ENCODE measurements around the gene GPSM1. TPM values are rescaled to one million over a fixed set of nuclear protein-coding genes. Genes with fewer than 3 reads are reported as not detected.

The GPSM1 gene
- total RNA-seq, 1 donor from 2014 or later = 59.4 TPM

DNA sequence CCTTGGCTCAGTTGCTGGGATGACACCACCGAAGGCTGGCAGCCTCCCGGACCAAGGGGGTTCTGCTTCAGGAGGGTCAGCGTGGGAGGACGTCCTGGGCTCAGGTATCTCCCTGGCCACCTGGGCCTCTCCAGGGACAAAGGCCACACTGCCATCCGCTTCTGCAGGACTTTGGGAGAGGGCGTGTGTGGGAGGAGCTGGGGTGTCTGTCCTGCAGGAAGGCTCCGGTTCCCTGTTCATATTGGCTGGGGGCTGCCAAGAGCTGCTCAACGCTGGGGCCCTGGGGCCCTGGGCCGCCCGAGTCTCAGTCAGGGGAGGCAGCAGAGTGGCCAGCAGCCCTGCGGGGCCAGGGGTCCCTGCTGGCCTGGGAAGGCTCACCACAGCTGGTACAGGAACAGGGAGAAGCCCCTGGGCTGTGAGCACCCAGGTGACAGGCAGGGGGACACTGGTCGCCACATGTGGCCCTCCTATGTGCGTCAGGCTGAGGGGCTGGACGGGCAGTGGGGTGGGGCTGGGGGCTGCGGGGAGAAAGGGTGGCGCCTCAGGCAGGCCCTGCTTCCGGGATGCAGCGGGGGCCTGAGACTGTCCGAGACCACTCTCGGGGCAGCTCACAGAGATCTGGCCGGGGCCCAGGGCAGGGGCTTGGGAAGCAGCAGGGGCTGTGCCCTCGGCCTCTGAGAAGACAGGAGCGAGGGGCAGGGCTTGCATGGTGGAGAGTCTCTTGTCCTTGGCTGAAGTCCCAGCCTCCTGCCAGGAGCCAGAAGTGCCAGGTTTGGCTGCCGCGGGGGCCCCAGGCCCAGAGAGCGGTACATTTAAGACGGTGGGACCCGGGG lies 51.0 kb downstream of the GPSM1 start:
- Mint-ChIP-seq H3K4me1 (ENCODE audit: low read depth, unreplicated experiment) (no peaks in the 10 kb centered on the region), H3K4me3 (ENCODE audit: unreplicated experiment) (no peak overlapping the region), H3K27ac (ENCODE audit: unreplicated experiment) (no peak overlapping the region), H3K36me3 (ENCODE audit: low read depth, unreplicated experiment) (peaks cover 1% of the 10 kb centered on the region), H3K9me3 (ENCODE audit: unreplicated experiment) (no peaks in the 10 kb centered on the region), H3K27me3 (ENCODE audit: low read depth, unreplicated experiment) (no peaks in the 10 kb centered on the region)
- H4K20me1 ChIP-seq (ENCODE audit: insufficient read depth, low read length) = no peaks in the 10 kb centered on the region
- no peak overlapping the region for H3K27ac ChIP-seq (ENCODE audit: low read depth, low read length)
- H3K4me1 ChIP-seq (ENCODE audit: insufficient read depth, low read length) = no peaks in the 10 kb centered on the region
- FAIRE-seq (no peak), DNase-seq (ENCODE audit: low read depth) (no peak)
- H3K27me3 ChIP-seq (ENCODE audit: insufficient read depth, low read length) = no peaks in the 10 kb centered on the region
- no peak overlapping the region for H3K4me3 ChIP-seq (ENCODE audit: insufficient read depth, low read depth, low read length)
- peaks cover 5% of the 10 kb centered on the region for H3K36me3 ChIP-seq (ENCODE audit: insufficient read depth, low read length)
- H2AFZ ChIP-seq (ENCODE audit: low read depth, low read length) = no peak overlapping the region
- H3K4me2 ChIP-seq (ENCODE audit: low read length) = no peak overlapping the region
- no peaks in the 10 kb centered on the region for H3K9me3 ChIP-seq (ENCODE audit: insufficient read depth, low read depth, low read length)
- TF ChIP-seq, protein P1, sequence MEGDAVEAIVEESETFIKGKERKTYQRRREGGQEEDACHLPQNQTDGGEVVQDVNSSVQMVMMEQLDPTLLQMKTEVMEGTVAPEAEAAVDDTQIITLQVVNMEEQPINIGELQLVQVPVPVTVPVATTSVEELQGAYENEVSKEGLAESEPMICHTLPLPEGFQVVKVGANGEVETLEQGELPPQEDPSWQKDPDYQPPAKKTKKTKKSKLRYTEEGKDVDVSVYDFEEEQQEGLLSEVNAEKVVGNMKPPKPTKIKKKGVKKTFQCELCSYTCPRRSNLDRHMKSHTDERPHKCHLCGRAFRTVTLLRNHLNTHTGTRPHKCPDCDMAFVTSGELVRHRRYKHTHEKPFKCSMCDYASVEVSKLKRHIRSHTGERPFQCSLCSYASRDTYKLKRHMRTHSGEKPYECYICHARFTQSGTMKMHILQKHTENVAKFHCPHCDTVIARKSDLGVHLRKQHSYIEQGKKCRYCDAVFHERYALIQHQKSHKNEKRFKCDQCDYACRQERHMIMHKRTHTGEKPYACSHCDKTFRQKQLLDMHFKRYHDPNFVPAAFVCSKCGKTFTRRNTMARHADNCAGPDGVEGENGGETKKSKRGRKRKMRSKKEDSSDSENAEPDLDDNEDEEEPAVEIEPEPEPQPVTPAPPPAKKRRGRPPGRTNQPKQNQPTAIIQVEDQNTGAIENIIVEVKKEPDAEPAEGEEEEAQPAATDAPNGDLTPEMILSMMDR (IDR thresholded peaks at IDR 0.05; ENCODE audit: insufficient read depth, low read depth, low read length) = no peak
- TF ChIP-seq EZH2 (IDR thresholded peaks at IDR 0.05; ENCODE audit: insufficient read depth, low read length) = no peak
- H3K79me2 ChIP-seq (ENCODE audit: insufficient read depth, low read length) = no peaks in the 10 kb centered on the region
- no peak overlapping the region for H3K9ac ChIP-seq (ENCODE audit: low read length)

DNA sequence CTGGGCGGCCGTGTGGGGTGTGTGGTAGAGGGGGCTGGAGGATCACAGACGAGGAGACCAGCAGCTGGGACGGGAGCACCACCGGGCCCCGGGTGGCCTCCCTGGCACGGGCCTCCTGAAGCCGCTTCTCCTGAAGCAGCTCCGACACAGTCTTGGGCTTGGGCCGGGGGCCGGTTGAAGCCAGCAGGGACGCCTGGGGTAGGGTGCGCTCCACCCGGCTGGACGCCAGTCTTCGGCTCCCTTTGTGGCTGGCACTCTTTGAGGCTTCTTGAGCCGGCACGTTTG lies 51.6 kb downstream of the GPSM1 start:
- DNase-seq (ENCODE audit: low read depth) (no peak), FAIRE-seq (no peak)
- H2AFZ ChIP-seq (ENCODE audit: low read depth, low read length) = no peak overlapping the region
- H3K79me2 ChIP-seq (ENCODE audit: insufficient read depth, low read length) = no peaks in the 10 kb centered on the region
- H3K4me2 ChIP-seq (ENCODE audit: low read length) = no peak overlapping the region
- H4K20me1 ChIP-seq (ENCODE audit: insufficient read depth, low read length) = no peaks in the 10 kb centered on the region
- no peaks in the 10 kb centered on the region for H3K4me1 ChIP-seq (ENCODE audit: insufficient read depth, low read length)
- no peak overlapping the region for H3K27ac ChIP-seq (ENCODE audit: low read depth, low read length)
- H3K4me3 Mint-ChIP-seq (ENCODE audit: unreplicated experiment) = no peak overlapping the region
- H3K4me3 ChIP-seq (ENCODE audit: insufficient read depth, low read depth, low read length) = no peak overlapping the region
- H3K36me3 Mint-ChIP-seq (ENCODE audit: low read depth, unreplicated experiment) = peaks cover 3% of the 10 kb centered on the region
- no peaks in the 10 kb centered on the region for H3K9me3 Mint-ChIP-seq (ENCODE audit: unreplicated experiment)
- no peak overlapping the region for H3K27ac Mint-ChIP-seq (ENCODE audit: unreplicated experiment)
- peaks cover 6% of the 10 kb centered on the region for H3K36me3 ChIP-seq (ENCODE audit: insufficient read depth, low read length)
- TF ChIP-seq, protein P1 (IDR thresholded peaks at IDR 0.05; ENCODE audit: insufficient read depth, low read depth, low read length) = no peak
- TF ChIP-seq EZH2 (IDR thresholded peaks at IDR 0.05; ENCODE audit: insufficient read depth, low read length) = no peak
- H3K27me3 ChIP-seq (ENCODE audit: insufficient read depth, low read length) = no peaks in the 10 kb centered on the region
- no peaks in the 10 kb centered on the region for H3K4me1 Mint-ChIP-seq (ENCODE audit: low read depth, unreplicated experiment)
- no peaks in the 10 kb centered on the region for H3K27me3 Mint-ChIP-seq (ENCODE audit: low read depth, unreplicated experiment)
- no peaks in the 10 kb centered on the region for H3K9me3 ChIP-seq (ENCODE audit: insufficient read depth, low read depth, low read length)
- no peak overlapping the region for H3K9ac ChIP-seq (ENCODE audit: low read length)

DNA sequence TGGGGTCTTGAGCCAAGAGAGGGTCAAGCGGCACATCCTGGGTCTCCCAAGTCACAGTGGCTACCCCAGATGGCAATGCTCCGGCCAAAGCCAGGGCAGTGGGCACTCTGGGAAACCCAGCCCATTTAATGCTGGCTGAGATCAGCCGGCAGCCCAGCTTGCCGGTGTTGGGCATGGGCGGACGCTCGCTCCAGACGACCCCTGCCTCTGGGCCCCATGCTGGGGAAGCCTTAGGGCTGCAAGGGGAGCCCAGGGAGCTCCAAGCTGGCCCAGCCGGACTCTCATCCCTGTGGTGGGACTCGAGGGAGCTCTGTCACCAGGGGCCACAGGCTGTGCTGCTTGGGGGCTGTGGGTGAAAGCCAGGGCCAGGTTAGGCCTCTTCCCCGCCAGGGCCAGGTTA lies 52.1 kb downstream of the GPSM1 start:
- Histone ChIP-seq H3K4me1 (ENCODE audit: insufficient read depth, low read length) (no peaks in the 10 kb centered on the region), H3K27ac (ENCODE audit: low read depth, low read length) (no peak overlapping the region), H3K36me3 (ENCODE audit: insufficient read depth, low read length) (peaks cover 10% of the 10 kb centered on the region), H3K4me3 (ENCODE audit: insufficient read depth, low read depth, low read length) (no peak overlapping the region), H3K4me2 (ENCODE audit: low read length) (no peak overlapping the region), H3K9ac (ENCODE audit: low read length) (no peak overlapping the region), H4K20me1 (ENCODE audit: insufficient read depth, low read length) (peaks cover 4% of the 10 kb centered on the region), H3K79me2 (ENCODE audit: insufficient read depth, low read length) (no peaks in the 10 kb centered on the region), H2AFZ (ENCODE audit: low read depth, low read length) (no peak overlapping the region), H3K9me3 (ENCODE audit: insufficient read depth, low read depth, low read length) (no peaks in the 10 kb centered on the region), H3K27me3 (ENCODE audit: insufficient read depth, low read length) (no peaks in the 10 kb centered on the region)
- no peak overlapping the region for H3K4me3 Mint-ChIP-seq (ENCODE audit: unreplicated experiment)
- H3K9me3 Mint-ChIP-seq (ENCODE audit: unreplicated experiment) = no peaks in the 10 kb centered on the region
- H3K27me3 Mint-ChIP-seq (ENCODE audit: low read depth, unreplicated experiment) = no peaks in the 10 kb centered on the region
- H3K27ac Mint-ChIP-seq (ENCODE audit: unreplicated experiment) = no peak overlapping the region
- FAIRE-seq = no peak
- no peak for DNase-seq (ENCODE audit: low read depth)
- TF ChIP-seq EZH2 (IDR thresholded peaks at IDR 0.05; ENCODE audit: insufficient read depth, low read length) = no peak
- TF ChIP-seq, protein P1 (IDR thresholded peaks at IDR 0.05; ENCODE audit: insufficient read depth, low read depth, low read length) = no peak
- H3K36me3 Mint-ChIP-seq (ENCODE audit: low read depth, unreplicated experiment) = peaks cover 8% of the 10 kb centered on the region
- H3K4me1 Mint-ChIP-seq (ENCODE audit: low read depth, unreplicated experiment) = no peaks in the 10 kb centered on the region
